Activated CD4-positive, alpha-beta T cell treated with anti-CD3 and anti-CD28 coated beads, Interleukin-2, Interleukin-6, amounts not matched to agents 100 ng/mL and 50 ng/mL, durations not matched to agents 16 hours and 8 hours (primary cell): Measurements from ENCODE around the gene CCDC149.

Source experiments
- DNase-seq: peaks from one replicate; pipeline ENCODE4 v3.0.0-alpha.2; 2020

Gene CCDC149

GRCh38 chr4:24912252-24913118, at the start of gene CCDC149:
CCDC149 (minus strand) TSS chr4:24913042; CDS start chr4:24912864, 178 bp downstream.
- DNase-seq = no peak

- DNase-seq = no peak
Observed at GRCh38 chr4:24957886-24958285, 45.0 kb upstream of the CCDC149 start.

- no peak for DNase-seq
Observed at GRCh38 chr4:24956763-24957162, 43.9 kb upstream of the CCDC149 start.

GRCh38 chr4:24956091-24956490, 43.2 kb upstream of the CCDC149 start:
- DNase-seq = no peak

- no peak for DNase-seq
Observed at GRCh38 chr4:24952667-24953066, 39.8 kb upstream of the CCDC149 start.

GRCh38 chr4:24949970-24950369, 37.1 kb upstream of the CCDC149 start:
- DNase-seq = no peak

- DNase-seq = no peak
Observed at GRCh38 chr4:24937917-24938281, 25.1 kb upstream of the CCDC149 start.

GRCh38 chr4:24937176-24937916, 24.5 kb upstream of the CCDC149 start:
- DNase-seq = no peak

- no peak for DNase-seq
Observed at GRCh38 chr4:24935856-24936255, 23.0 kb upstream of the CCDC149 start.

- DNase-seq = no peak
Observed at GRCh38 chr4:24934311-24934710, 21.5 kb upstream of the CCDC149 start.

- no peak for DNase-seq
Observed at GRCh38 chr4:24933684-24934275, 20.9 kb upstream of the CCDC149 start.

GRCh38 chr4:24932515-24933225, 19.8 kb upstream of the CCDC149 start:
- no peak for DNase-seq

GRCh38 chr4:24930151-24930550, 17.3 kb upstream of the CCDC149 start:
- no peak for DNase-seq

- DNase-seq = no peak
Observed at GRCh38 chr4:24928708-24929107, 15.9 kb upstream of the CCDC149 start.

GRCh38 chr4:24927049-24927448, 14.2 kb upstream of the CCDC149 start:
- DNase-seq = no peak

- DNase-seq = no peak
Observed at GRCh38 chr4:24924309-24924781, 11.5 kb upstream of the CCDC149 start.

GRCh38 chr4:24923550-24923949, 10.7 kb upstream of the CCDC149 start:
- no peak for DNase-seq

- no peak for DNase-seq
Observed at GRCh38 chr4:24923002-24923401, 10.2 kb upstream of the CCDC149 start.

GRCh38 chr4:24922416-24922815, 9.6 kb upstream of the CCDC149 start:
- no peak for DNase-seq

GRCh38 chr4:24921491-24921890, 8.6 kb upstream of the CCDC149 start:
- DNase-seq = no peak

GRCh38 chr4:24920008-24920407, 7.2 kb upstream of the CCDC149 start:
- DNase-seq = no peak

GRCh38 chr4:24917076-24917856, 4.4 kb upstream of the CCDC149 start:
- DNase-seq = no peak
